Colon (tissue), 2 donors: ENCODE measurements around the gene JAZF1.

Experiments
- FAIRE-seq: peaks from 2 replicates; lab custom pipeline; 2012; peaks lifted over from hg19 to GRCh38; lab: Jason Lieb, UNC
- donor health status: control.
- donor health status: control.

The JAZF1 gene

DNA sequence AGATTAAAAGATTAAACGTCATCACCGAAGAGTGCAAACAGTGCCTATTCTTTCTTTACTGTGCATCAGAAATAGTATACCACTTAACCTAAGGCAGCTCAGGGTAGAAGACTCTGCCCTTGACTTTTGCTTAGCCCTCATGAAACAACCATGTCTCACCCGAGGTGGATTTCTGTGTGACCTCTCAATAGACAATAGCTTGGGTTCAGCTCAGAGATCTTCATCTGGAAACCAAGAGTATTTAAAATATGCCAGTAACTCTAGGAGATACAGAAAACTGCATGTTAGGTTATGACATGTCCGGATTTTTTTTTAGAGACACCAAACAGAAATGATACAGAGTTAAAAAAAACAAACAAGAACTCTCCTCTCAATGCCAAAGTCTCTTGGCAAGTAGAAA lies 75.8 kb downstream of the JAZF1 start:
- FAIRE-seq, result no peak

DNA sequence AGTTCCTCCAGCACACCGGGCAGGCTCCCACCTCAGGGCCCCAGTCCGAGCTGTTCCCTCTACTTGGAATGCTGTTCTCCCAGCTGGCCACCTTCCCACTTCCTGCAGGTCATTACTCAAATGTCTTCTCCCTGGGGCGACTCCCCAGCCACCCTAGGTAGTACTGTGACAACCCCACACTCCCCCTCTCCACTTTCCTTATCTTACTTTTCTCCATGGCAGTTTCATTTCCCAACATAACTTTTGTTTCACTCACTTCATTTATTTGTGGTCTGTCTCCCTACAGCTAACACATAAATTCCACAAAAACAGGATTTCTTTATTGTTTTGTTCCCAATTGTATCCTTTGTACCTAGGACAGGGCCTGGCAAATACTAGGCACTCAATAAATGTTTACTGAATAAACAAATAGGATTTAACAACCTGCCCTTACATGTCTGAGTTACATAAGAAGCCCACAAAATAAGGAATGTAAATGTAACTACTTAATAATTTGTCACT lies 76.5 kb downstream of the JAZF1 start:
- no peak for FAIRE-seq

DNA sequence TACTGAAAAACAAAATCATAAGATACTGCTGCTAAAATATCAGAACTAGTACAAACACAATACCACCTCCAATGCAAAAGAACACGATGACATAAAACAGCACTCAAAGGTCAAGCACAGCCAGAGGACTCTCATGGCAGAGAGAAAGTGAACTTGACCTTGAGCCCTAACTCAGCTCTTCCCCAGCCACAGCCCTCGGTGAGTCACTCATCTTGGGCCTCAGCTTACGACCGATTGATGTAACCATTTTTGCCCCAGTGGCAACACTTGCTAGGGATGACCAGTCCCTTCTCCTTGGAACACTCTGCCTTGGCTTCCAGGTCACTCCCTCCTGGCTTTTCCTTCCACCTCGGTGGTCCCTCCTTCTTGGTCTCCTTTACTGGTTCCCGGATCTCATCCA lies 77.8 kb downstream of the JAZF1 start:
- FAIRE-seq, result no peak

DNA sequence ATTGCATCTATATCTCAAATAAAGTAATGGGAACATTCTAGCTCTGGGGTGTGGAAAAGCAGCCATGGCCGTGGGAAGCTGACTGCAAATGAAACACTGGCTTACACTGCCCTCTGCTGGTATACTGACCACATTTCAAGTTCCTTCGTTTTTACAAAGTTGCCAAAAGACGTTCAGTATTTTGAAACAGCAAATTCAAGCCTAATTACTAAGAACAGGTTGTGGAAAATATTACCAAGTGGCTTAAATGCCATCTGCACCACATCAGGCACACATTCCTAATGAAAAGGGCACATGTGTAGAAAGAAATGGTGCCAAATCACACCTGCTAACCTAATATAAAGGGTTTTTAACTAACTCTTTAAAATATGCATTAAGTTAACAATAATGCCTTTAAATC lies 83.9 kb downstream of the JAZF1 start:
- peak; percentile 62 for FAIRE-seq

DNA sequence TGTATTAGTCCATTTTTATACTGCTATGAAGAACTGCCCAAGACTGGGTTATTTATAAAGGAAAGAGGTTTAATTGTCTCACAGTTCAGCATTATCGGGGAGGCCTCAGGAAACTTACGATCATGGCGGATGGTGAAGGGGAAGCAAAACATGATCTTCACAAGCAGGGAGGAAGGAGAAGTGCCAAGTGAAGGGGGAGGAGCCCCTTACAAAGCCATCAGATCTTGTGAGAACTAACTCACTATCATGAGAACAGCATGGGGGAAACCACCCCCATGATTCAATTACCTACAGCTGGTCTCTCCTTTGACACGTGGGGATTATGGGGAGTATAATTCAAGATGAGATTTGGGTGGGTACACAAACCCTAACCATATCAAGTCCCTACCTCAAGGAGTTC lies 85.4 kb downstream of the JAZF1 start:
- FAIRE-seq, result no peak

DNA sequence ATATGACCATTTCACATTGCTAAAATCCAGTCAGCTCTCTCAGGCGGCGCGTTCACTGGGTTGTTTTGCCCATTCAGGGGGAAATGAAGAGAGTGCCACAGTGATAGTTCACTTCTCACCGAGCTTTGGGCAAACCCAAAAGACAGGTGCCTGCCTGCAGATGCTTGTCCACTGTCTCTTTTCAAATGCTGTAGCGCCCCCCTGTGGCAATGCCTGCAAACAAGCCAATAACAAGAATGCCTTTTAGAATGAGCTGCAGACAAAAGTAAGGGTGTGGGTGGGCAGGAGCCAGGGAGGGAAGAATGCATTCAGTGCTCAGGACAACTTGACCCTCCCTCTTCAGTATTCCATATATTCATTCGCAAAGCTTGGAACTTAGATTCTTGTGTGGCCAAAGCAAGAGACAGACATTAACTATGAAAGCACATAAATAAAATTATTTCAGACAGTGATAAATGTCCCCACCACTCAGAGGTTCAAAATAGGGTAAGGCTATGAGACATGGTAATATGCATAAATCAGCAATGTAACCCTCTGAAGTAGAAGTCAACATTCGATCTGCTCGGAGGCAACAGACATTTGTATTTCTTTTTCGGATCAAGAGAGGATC lies 86.9 kb downstream of the JAZF1 start:
- FAIRE-seq, result no peak

DNA sequence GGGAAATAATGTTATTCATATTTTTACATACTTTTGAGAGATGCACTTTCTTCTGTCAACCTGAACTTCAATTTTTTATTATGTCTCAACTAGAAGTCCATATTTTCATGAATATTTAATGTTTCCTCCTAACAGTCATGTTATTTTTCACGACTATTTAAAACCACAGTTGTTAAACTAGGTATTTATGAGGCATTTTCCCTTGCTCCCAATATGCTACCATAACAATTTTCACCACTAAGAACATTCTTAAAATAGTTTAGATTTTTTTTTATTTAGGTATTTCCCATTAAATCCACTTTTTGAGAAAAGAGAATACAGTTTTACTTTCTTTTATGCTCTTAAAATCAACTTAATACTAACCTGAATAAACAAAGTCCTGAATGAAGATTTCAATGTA lies 89.4 kb downstream of the JAZF1 start:
- FAIRE-seq, result peak; percentile 65

DNA sequence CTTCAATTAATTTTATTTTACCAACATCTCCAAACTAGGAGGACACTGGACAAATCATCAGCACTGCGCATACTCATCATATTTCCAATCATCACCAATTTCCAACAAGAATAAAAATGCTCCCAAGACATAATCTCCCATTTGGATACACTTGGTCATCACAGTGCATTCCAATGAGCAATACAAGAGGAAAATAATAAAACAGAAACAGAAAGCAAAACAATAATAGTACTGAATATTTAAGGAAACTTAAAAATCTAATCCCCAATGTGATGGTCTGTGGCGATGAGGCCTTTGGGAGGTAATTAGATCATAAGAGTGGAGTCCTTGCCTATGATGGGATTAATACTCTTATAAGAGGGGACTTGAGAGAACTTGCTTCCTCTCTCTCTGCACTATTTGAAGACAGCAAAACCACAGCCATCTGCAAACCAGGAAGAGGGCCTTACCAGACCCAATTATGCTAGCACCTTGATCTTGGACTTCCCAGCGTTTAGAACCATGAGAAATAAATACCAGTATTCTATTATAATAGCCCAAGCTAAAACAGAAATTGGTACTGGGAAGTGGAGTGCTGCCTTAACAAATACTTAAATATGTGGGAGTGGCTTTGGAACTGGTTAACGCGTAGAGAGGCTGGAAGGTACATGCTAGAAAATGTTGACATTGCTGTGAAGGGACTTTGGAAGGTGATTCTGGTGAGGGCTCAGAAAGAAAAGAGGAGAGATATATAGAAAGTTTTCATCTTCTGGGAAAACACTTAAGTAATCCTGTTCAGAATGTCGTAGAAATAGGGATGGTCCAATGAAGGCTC lies 91.5 kb downstream of the JAZF1 start:
- no peak for FAIRE-seq

DNA sequence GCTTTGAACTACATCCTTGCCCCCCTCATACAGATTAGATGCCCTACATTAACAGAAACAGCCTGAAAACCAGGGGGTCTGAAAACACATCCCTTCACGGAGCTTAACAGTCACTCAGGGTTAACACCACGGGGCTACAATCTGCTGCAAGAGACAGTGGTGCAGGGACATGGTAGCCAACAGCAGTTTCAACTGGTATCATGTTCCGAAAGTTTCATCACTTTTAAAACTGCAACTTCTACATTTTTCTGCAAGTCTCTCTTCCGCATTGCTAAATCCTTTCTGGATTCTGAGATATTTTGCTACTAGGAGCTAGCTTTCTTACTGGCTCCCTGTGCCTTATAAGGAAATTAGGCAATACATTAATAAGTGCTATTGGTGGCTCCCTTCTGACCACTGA lies 92.6 kb downstream of the JAZF1 start:
- no peak for FAIRE-seq

DNA sequence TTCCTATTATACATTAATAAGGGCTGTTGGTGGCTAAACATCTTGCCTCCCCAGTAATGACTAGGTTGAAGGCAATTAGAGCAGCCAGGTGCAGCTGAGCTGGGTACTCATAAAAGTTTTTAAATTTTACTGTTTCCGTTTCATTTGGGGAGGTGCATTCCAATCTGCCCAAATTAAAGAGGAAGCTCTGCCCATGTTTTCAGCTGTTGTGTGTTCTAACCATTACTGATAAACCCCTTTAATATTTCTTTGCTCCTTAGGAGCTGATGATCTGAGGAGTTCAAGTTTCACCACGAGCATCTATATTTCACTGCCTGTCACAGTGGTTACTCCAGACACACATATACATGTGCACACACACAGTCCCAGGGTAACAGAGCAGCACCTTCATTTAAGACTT lies 94.4 kb downstream of the JAZF1 start:
- FAIRE-seq, result no peak

DNA sequence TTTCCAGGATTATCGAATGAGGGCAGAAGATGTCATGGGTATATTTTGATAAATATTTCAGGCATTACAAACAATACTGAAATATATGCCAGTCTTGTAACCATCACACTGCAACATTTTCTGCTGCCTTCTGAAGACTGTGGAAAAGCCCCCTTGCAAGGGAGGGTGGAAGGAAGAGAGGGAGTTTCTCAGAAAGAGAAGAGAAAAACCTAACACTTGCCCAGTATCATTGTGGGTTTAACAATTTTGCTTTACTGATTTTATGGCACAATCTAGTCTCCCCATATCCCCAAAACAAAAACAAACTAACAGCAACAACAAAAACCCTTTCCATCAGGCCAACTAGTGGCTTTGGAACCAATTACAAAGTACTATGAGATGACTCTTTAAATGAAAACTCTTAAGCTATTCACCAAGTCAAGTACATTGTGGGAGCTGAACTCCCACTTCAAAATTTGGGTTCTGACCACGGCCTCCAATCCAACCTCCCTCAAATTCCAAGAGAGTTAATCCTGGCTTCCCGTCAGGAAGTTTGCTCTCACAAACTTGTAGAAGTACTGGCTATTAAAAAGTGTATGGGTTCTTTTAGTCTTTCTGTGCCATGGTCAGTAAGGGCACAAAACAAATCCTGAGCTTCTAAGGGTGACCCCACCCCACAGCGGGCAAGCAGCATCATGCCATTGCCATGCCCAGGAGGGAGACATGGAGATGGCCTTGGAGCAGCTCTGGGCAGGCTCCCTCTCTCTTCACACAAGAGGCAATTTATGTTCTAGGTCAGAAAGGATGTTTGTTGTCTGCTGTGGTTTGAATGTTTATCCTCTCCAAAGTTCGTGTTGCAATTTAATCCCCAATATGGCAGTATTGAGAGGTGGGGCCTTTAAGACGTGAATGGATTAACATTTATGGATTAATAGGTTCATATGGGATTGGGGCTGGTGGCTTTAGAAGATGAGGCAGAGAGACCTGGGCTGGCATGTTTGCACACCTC lies 96.3 kb downstream of the JAZF1 start:
- no peak for FAIRE-seq

DNA sequence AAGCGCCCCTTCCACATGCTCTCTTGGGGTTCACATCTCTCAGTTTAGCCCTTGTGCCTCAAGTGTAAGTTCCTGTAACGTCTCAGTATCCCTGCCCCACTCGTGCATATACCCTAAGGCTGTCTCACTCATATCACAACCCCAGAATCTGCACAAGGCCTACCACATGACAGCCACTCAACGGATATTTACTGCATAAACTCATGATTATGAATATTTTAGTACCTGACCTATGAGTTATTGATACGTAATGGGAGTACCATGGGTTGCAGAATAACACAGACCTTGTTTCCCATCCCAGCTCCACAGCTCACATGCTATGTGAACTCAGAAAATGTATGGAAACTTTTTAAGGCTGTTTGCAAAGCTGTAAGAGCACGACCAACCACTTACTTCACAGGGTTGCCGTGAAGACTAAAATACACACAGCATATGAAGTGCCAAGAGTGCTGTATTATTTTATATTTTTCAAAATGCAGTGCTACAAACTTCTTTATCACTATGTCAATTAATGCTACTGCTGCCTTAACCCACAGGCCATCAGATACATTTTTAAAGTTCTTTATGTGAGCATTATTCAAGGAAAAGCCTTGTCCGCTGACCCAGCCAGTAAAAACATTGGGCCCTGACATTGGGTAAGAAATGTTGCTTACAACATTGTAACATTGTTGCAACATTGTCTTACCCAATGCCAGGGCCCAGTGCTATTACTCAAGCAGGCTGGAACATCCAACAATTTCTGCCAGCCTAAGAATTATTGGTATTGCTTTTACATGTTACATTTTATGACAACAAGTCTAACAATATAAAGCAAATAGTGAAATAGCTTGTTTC lies 97.2 kb downstream of the JAZF1 start:
- FAIRE-seq, result no peak

DNA sequence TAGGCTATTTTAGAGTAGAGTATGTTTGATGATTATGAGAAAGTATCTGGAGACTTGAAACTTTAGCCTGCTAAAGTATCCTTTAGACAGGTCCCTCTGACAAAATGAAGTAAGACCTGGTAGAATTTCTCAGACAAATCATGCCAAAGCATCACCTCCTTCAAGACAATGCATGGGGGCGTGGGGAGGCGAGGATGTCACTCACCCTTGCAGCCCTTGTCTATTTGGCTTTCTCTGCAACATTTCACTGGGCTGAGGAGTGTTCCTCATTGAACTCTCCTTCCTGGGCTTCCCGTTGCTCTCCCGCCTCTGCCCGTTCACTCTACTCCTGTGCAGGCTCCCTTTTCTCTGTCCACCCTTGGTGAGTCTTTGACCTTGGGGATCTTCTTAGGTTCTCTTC lies 98.5 kb downstream of the JAZF1 start:
- no peak for FAIRE-seq

DNA sequence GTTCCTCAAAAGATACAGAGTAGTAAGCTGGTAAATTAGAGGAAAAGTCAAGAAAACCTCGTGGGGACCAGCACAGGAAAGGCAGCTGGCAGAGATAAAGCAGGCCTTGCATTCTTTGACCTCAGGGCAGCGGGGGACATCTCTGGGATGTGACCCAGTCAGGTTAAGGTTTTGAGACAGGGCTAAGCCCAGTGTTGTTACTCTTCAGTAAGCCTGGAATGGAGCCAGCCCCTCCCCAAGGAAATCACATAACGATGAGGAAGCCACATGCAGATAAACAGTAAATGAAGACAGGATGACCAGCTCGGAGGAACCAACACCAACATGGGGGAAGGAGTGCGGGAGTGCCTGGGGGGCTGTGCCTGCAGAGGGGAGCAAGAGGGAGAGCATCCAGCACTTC lies 99.6 kb downstream of the JAZF1 start:
- FAIRE-seq, result no peak

DNA sequence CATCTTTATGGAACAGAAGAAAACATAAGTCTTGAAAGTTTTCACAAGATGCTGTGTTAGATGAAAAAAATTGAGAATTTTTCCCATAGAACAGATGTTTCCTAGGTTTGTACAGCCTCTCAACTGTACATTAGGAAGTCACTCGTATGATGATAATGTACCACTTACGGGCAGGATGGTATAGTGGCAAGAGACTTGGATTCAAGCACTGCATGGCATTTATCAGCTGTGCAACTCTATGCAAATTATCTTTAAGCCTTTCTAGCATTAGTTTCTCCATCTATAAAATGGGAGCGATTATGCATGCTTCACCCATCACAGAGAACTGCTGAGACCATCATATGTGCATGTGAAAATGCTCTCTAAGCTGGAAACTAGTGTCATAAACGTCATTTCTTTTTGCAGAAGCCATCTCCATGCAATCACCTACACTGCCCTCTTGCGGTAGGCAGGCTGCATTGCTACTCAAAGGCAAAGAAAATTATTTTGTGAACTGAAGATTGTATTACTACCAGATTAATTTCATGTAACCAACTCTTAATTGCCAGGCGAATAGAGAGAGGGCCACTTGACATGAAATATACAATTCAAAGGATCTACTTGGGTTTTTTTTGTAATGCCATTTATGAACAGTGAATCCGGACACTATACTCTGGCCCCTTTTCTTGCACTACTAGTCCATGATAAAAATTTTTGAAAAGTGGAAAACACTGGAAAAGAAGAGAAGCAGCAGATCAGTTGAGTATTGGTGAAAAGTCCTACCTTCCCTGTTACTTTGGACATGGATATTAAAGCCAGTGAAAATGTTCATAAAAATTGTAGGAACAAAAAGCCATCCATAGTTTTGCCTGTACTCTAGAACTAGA lies 102.3 kb downstream of the JAZF1 start:
- no peak for FAIRE-seq

DNA sequence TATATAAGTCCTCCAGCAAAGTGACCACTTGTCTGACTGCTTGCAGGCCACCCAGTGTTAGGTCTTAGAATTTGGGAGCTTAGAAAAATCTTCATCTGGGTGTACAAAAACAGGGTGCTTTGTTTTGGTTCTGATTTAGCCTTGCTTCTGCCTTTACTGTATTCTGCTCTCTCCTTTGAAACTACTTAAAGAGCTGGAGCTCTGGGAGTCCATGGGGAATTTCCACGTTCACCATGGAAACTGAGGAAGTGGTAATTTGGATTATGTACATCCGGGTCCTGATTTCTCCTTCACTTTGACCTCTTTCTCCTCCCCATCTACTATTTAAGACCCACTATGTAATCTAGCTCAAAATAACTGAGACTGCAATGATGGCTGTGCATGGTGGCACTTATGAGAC lies 103.0 kb downstream of the JAZF1 start:
- no peak for FAIRE-seq

DNA sequence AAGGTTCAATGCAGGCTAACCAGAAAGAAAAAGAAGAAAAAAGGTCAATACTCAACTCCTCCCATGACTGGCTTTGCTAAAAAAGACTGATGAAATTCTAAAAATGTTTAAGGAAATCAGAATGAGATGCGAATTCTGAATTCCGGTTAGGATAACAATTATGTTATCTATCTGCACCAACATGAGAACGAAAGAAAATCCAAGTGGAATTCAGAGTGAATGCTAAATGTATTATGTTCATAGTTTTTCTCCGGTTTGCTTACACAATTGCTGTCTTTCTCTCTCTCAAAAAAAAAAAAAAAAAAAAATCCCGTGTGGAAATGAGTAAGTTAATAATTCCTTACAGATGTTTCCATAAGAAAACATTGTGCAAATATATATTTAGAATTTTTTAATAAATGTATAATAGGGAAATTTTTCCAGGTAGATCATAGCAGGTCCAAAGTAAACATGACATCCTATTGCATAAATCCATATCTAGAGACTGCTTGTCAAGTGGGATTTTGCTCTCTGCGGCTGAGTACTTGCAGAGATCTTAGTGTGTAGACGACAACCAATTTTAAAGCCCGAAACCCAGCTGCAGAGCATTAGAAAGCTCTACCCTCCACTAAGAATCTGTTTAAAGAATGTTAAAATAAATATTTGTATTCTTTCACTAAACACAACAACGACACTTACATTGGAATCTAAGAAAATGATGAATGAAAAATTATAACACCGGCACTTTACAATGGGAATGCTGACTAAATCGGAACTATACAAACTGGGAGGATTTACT lies 104.0 kb downstream of the JAZF1 start:
- FAIRE-seq, result no peak

DNA sequence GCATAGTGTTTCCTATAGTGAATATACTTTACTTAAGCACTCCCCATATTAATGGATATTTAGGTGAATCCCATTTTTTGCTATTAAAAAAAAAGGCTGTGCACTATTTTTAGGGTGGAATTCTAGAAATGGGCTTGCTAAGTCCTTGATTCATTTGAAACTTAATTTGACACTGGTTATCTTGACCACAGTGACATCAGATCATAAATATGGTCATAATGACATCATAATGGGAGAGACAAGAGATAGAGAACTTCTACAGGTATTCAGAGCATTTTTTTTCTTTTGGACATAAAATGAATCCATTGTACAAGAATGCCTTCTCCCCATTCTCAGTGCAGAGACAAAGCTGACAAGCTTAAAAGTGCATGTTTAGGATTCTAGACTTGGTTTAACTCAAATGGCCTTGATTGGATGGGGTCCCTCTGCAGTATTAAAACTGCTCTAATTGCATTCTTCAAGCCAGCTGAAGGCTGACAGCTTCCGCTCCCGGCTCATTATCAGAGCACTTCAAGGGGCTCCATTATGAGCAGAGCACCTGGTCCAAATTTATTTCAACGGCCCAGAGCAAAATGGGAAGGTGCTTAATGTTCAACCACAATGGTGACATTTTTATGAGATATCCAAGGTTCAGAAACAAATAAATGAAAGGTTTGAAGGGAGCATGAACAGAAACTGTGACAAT lies 104.8 kb downstream of the JAZF1 start:
- FAIRE-seq, result no peak

DNA sequence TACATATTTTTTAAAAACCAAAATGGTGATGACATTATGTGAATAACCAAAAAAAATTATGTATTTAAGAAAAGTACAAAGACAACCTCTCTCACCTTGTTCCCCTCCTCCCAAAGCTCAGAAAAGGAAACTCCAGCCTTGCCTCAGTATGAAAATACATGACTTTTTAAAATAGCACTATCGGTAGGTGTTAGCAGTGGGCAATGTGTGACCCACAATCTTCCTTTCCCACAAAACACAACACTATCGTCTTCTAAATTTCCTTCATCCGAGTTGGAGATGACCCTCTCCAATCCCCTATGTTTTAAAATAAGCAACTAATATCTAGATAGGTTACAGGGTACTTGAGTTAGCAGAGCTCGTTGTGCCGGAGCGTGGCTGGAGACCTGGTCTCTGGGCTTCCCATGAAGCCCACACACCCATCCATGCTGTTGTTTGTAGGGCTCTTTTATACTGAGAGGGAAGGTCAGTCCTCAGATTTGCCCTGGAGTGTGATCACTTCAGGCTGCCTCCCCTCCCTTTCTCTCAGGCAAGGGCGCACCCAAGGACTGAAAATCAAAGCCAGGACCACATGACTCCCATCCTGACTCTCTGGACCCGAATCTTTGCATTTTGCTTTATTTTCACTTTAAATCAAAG lies 107.6 kb downstream of the JAZF1 start:
- no peak for FAIRE-seq
